ENCODE data around the gene GRIP2.
"Not testable (repeated sequence)": the region's sequence is repeated elsewhere in the genome, so short reads cannot be mapped to it uniquely, and the experiment has no call there.

The GRIP2 gene

GRCh38 chr3:14519406-14519805 is 20.7 kb downstream of the GRIP2 start:
- DNase-seq: no peak

GRCh38 chr3:14518893-14519292 is 21.2 kb downstream of the GRIP2 start:
- DNase-seq: no peak

GRCh38 chr3:14518432-14518802 is 21.7 kb downstream of the GRIP2 start:
- no peak for DNase-seq

GRCh38 chr3:14517601-14518431 is 22.3 kb downstream of the GRIP2 start:
- no peak for DNase-seq

GRCh38 chr3:14516738-14517345 is 23.3 kb downstream of the GRIP2 start:
- no peak for DNase-seq

- not testable (repeated sequence) for DNase-seq
Observed at GRCh38 chr3:14515526-14515925, 24.6 kb downstream of the GRIP2 start.

- no peak for DNase-seq
Observed at GRCh38 chr3:14514323-14514720, 25.8 kb downstream of the GRIP2 start.

GRCh38 chr3:14513566-14514322 is 26.4 kb downstream of the GRIP2 start:
- no peak for DNase-seq

GRCh38 chr3:14512942-14513327 is 27.2 kb downstream of the GRIP2 start:
- DNase-seq: no peak

- no peak for DNase-seq
Observed at GRCh38 chr3:14512281-14512941, 27.7 kb downstream of the GRIP2 start.

GRCh38 chr3:14511623-14512280 is 28.4 kb downstream of the GRIP2 start:
- no peak for DNase-seq

- DNase-seq: no peak
Observed at GRCh38 chr3:14510838-14511622, 29.1 kb downstream of the GRIP2 start.

GRCh38 chr3:14509796-14510100 is 30.4 kb downstream of the GRIP2 start:
- DNase-seq: no peak

GRCh38 chr3:14508966-14509795 is 31.0 kb downstream of the GRIP2 start:
- peak; percentile 42 to 49 for DNase-seq

- no peak for DNase-seq
Observed at GRCh38 chr3:14508505-14508819, 31.7 kb downstream of the GRIP2 start.

GRCh38 chr3:14507757-14508504 is 32.2 kb downstream of the GRIP2 start:
- no peak for DNase-seq

GRCh38 chr3:14507305-14507741 is 32.8 kb downstream of the GRIP2 start:
- no peak for DNase-seq

GRCh38 chr3:14506626-14507304 is 33.4 kb downstream of the GRIP2 start:
- no peak for DNase-seq

- no peak for DNase-seq
Observed at GRCh38 chr3:14505803-14506500, 34.2 kb downstream of the GRIP2 start.

Data from AML-193 (cell line).